GM11168 (cell line): ENCODE measurements around the gene PLCL1.

ENCODE experiments used
- in situ Hi-C: fragments of 300-500 bp; cut with MboI; formaldehyde crosslinking; loops from one replicate; pipeline ENCODE4 v1.12.0; 2022; ENCODE audit warnings: low sequenced_read_pairs; ENCODE audit not compliant: unreplicated experiment

Gene PLCL1

GRCh38 chr2:198135481-198135934, 331.1 kb downstream of the PLCL1 start:
- in situ Hi-C loops, result no loop called here

DNA sequence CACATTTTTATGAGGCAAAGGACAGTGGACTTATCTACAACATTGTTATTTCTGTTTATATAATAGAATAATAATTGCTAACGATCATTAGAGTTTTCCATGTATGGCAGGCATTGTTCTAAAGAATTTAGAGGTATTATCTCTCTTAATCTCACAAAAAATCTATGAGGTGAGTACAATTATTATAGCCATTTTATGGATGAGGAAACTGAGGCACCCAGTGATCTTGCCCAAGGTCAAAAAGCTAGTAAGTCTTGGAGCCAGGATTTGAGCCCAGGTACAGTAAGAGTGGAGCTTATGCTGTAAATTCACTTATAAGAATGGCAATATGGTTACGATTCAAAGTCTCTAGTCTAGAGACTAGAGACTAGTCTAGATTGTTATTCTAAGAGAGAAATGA, 331.7 kb downstream of the PLCL1 start:
- in situ Hi-C loops, result no loop called here

DNA sequence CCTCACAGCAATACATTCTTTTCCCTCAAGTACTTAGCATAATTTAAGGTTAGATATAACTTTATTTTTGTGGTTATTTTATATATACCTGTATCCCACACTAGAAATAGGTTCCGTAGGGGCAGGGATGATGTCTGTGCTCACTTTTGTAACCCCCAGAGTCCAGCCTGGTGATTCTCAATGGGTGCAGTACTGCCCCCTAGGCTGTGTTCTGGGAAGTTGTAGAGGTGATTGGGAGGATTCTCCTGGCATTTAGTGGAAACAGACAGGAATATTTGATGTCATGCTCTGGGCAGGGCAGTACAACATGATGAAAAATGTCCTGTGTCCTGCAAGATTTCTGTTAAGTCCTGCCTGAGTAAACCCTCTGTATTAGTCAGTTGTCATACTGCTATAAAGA, 333.3 kb downstream of the PLCL1 start:
- in situ Hi-C loops, result no loop called here

DNA sequence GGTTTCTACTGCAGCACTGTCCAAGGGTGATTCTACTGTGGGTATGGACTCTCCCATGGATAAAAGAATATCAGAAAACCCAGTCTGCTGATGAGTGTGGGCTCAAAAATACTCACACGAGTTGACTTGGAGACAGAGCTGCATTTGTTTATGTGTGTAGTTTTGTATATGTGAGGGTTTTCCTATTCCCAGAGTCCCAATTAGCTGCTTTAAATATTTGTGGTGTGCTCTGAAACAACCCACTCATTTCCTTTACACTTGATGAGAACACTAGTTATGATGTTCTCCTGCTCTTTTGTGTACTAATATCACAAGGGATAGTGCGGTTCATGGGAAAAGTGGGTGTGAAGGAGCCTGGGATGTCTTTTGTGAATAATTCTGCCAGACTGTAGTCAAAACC, 337.3 kb downstream of the PLCL1 start:
- in situ Hi-C loops, result no loop called here

DNA sequence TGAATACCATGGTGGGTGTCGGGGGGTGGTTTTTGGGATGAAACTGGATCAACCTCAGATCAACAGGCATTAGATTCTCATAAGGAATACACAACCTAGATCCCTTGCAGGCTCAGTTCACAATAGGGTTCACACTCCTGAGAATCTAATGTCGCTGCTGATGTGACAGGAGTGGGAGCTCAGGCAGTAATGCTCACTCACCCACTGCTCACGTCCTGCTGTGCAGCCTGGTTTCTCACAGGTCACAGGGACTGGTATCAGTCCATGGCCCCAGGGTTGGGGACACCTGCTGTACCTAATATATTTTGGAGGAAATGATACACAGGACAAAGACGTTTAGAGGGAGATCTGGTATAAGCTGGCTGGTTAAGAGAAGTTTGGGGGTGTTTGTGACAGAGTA, 338.8 kb downstream of the PLCL1 start:
- in situ Hi-C loops, result no loop called here

DNA sequence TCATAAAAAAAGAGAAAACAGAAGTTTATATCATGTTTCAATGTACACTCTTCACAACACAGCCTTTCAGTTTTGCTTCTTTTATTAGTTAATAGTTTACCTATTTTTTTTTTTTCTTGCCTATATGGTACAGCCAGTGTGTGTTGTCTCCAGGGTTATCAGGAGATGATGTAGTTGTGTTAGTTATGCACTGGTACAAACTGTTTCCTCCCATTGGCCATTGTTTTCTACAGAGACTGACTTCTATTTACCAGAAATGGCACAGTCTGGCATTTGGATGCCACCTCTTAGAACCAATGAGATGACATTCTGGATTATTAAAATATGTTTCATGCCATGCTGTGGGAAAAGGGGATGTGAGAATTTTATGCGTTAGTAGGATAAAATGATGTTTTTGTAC, 339.4 kb downstream of the PLCL1 start:
- in situ Hi-C loops, result no loop called here

DNA sequence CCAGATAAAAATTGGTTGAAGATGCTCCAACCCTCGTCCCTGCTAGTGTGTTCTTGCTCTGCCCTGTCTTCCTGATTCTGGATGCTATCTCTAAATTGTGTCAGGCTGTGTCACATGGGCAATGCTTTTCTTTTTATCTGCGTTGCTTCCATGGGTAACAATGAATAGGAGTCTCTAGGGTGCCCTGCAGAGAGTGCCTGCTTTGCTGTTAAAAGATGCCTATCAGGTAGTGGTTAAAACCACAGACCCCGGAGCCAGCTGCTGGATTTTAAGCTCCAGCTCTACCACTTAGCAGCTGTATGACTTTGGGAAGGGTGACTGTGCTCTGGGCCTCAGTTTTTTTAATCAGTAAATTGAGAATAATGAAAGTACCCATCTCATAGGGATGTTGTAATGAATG, 340.3 kb downstream of the PLCL1 start:
- in situ Hi-C loops, result no loop called here

DNA sequence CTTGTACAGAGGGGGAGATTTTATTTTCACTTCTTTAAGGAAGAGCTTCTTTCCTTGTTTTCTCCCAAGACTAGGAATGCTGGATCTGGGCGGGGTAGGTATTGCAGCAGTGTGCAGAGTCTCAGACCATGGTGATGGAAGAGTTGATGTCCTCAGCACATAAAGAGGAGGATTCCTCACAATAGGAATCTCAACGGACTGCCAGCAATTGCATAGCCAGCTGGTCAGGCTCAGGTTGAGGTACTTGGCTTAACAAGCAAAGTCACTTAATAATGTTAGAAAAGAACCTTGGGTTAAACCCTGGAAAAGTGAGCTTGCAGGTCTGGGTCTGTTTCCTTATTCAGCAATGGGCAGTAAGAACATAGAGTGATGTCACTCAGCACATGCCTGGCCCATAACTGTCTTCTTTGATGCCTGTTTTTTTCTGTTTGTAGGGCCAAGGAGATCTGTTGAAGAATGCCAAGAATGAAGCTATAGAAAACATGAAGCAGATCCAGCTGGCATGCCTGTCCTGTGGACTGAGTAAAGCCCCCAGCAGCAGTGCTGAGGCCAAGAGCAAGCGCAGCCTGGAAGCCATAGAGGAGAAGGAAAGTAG, 342.1 kb downstream of the PLCL1 start:
- in situ Hi-C loops, result no loop called here

DNA sequence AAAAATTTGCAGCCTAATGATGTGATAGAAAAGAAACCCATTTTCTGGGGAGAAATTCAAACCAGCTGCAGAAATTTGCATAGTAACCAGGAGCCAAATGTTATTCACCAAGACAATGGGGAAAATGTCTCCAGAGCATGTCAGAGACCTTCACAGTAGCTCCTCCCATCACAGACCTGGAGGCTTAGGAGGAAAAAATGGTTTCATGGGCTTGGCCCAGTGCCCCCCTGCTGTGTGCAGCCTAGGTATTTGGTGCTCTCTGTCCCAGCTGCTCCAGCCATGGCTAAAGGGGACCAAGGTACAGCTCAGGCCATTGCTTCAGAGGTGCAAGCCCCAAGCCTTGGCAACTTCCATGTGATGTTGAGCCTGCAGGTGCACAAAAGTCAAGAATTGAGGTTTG, 352.9 kb downstream of the PLCL1 start:
- in situ Hi-C loops, result no loop called here

GRCh38 chr2:198161151-198161550, 356.8 kb downstream of the PLCL1 start:
- in situ Hi-C loops, result no loop called here

- in situ Hi-C loops, result no loop called here
Observed at GRCh38 chr2:198162276-198162675, 357.9 kb downstream of the PLCL1 start.

GRCh38 chr2:198164843-198165242, 360.4 kb downstream of the PLCL1 start:
- in situ Hi-C loops, result no loop called here

- in situ Hi-C loops, result no loop called here
Observed at GRCh38 chr2:198165289-198165688, 360.9 kb downstream of the PLCL1 start.

GRCh38 chr2:198167346-198167745, 363.0 kb downstream of the PLCL1 start:
- in situ Hi-C loops, result no loop called here

DNA sequence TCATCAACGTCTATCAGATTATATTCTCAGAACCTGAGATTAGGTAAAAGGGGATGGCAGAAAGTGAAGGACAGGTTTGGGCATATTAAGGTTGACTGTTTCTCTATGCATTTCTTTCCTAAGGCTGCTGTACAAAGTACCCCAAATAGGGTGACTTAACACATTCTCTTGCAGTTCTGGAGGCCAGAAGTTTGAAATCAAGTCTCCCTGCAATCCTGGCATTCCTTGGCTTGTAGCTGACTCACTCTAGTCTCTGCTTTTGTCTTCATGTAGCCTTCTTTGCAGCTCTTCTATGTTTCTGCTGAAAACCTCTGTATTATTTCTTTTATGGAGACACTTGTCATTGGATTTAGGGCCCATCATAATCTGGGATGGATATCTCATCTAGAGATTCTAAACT, 364.3 kb downstream of the PLCL1 start:
- in situ Hi-C loops, result no loop called here

- in situ Hi-C loops, result no loop called here
Observed at GRCh38 chr2:198173242-198173641, 368.8 kb downstream of the PLCL1 start.

GRCh38 chr2:198173864-198174263, 369.5 kb downstream of the PLCL1 start:
- in situ Hi-C loops, result no loop called here

DNA sequence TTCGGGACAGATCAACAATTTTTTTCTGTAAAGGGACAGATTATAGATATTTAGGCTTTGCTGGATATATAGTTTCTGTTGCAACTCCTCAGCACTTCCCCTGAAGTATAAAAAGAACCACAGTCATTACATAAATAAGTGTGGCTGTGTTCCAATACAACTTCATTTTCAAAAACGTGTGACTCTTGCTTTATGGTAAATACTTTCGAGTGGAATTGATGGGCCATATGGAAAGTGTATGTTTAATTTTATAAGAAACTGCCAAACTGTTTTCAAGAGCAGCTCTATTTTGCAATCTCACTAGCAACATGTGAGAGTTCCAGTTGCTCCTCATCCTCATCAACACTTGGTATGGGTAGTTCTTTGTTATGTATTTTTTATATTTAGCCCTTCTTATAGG, 370.9 kb downstream of the PLCL1 start:
- in situ Hi-C loops, result no loop called here

DNA sequence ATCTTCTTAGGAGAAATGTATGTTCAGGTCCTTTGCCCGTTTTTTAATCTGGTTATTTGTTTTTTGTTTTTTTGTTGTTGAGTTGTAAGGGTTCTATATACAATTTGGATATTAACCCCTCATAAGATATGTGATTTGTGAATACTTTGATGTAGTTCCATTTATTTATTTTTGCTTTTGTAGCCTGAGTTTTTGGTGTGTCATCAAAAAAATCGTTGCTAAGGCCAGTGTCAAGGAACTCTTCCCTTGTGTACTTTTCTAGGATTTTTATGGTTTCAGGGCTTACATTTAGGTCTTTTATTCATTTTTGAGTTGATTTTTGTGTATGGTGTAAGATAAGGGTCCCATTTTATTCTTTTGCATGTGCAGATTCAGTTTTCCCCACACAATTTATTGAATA, 372.6 kb downstream of the PLCL1 start:
- in situ Hi-C loops, result no loop called here

GRCh38 chr2:198178766-198179165, 374.4 kb downstream of the PLCL1 start:
- in situ Hi-C loops, result no loop called here

DNA sequence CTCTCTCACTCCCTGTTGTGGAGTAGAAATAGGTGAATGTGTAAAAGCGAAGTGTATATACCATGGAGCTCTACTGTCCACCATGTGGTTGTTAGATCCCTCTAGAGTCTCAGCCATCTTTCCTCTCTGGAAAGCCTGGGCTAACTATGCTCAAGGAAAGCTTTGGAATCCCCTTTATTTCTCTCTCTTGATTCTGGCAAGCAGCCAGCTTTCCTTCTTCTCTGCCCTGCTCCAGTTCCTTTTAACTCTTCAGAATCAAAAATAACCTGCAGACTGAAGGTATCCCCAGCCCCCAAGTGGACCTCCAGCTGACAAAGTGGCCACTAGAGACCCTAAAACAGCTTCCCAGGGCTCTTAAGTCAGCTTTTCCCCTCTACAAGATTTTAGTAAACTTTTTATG, 381.9 kb downstream of the PLCL1 start:
- in situ Hi-C loops, result no loop called here

DNA sequence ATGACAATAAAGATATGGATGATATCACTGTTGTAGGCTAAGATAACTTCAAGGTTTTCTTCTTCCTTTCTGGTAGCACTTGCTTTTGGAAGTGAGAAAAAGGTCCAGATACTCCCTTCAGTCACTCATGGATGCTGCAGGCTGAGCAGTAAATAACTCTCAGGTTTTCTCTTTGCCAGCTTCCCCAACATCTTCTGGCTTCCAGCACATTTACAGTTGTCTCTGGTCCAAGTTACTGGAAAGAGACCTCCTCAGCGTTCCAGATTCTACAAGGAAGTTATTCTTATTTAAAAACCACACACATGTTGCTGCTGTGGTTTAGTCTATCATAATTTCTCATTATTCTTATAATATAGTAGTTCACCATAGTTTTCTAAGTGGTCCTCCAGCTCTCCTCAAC, 383.4 kb downstream of the PLCL1 start:
- in situ Hi-C loops, result no loop called here

GRCh38 chr2:198188982-198189381, 384.6 kb downstream of the PLCL1 start:
- in situ Hi-C loops, result no loop called here
